IPS-11a (cell line): Measurements from ENCODE around the gene KRI1.

Experiments
- H3K4me3 ChIP-seq: one replicate; pipeline ENCODE4 v1.5.1; 2013; ENCODE audit warnings: low read depth, low read length, control low read depth

KRI1 gene

DNA sequence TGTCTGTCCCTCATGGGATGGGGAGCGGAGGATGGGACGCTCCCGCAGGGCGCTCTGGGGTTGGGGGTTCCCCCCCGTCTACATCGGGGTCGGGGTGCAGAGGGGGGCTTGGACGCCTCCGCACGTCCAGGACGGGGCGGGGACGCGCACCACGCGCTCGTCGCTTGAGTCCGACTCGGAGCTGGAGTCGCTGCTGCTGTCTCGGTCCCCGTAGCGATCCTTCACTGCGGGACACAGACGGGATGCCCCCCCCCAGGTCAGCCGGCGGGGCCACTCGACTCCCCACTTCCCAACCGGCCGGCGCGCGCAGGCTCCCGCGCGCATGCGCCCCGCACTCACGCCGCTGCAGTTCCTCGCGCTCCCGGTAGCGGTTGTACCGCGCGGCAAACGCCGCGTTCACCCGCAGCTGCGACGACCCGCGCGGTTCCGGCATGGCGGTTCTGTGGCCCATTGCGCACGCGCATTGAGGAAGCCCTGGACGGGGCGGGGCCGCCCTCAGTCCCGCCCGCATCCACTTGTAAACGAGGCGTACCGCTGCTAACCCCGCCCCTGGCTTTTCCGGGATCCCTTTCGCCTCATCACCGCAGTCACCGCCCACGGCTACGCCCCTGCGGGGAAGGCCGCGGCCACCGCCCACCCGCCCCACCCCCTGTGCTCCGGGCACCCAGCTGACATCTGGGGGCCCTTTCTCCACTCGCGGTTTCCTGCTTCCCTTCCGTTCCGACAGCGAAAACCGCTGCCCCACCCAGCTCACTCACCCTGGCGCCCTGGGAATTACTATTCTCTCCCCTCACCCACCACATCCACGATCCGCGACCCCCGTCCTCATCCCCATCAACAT is at the start of gene KRI1:
Gene KRI1 (minus strand): TSS at position 444 of the 841 bp plus-strand sequence. CDS start 11 bp downstream, at position 433.
- H3K4me3 ChIP-seq: peak within 1 kb of the TSS; percentile 77

DNA sequence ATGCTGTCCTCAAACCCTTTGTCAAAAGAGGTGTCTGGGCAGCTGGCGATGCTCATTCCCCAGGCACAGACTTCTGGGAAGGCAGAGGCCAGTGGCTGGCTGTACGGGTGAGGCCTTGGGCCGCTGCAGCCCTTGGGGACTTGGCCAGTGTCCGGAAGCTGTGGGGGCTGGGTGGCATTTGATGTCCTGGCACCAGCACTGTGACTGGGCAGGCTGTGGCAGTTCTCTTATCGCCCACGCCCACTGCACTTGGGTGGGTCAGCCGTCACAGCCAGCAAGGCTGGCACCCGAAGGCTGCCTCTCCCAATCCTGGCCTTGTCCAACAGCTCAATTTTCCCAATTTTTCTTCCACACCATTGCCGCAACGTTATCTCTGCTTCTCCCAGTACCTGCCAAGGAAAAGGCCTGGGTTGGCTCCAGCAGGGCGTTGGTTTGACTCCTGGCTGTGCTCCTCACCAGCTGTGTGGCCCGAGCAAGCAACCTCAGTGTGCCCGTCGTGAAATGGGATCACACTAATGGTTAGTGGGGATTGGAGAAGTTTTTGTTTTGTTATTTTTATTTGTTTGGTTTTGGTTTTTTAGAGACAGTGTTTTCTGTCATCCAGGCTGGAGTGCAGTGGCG is 46.8 kb upstream of the KRI1 start:
- H3K4me3 ChIP-seq: no peak overlapping the region

DNA sequence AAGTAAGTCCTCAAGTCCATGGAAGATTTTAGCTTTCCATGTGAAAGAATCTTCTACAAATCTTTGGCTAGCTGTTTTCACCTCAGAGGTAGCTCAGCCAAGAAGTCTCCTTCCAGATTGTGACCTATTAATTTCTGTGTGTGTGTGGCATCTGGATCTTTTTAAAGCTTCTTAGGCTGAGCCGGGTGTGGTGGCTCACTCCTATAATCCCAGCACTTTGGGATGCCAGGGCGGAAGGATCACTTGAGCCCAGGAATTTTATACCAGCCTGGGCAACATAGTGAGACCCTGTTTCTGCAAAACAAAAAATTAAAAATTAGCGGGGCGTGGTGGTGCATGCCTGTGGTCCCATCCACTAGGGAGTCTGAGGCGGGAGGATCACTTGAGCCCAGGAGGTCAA is 46.1 kb upstream of the KRI1 start:
- no peak overlapping the region for H3K4me3 ChIP-seq

DNA sequence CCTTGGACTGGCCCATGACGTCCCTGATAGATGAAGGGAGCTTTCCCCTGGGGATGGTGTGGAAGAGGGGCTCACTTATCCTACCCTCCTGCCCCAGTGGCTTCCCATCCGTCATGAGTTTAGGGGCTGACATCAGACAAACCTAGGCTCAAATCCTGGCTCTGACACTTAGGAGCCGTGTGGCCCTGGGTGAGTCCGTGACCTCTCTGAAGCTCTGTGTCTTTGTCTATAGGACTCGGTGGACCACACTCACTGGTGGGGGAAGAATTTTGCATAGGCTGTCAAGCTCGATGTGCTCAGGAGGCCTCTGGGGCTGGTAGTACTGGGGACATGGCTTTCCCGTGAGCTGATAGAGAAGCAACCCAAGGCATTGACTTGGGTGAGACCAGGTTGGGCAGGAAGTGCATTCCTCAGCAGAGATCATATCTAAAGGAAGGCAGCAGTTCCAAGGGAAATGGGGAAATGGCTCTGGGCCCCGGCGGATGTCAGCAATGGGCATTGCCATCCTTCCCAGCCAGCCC is 38.7 kb upstream of the KRI1 start:
- no peak overlapping the region for H3K4me3 ChIP-seq

DNA sequence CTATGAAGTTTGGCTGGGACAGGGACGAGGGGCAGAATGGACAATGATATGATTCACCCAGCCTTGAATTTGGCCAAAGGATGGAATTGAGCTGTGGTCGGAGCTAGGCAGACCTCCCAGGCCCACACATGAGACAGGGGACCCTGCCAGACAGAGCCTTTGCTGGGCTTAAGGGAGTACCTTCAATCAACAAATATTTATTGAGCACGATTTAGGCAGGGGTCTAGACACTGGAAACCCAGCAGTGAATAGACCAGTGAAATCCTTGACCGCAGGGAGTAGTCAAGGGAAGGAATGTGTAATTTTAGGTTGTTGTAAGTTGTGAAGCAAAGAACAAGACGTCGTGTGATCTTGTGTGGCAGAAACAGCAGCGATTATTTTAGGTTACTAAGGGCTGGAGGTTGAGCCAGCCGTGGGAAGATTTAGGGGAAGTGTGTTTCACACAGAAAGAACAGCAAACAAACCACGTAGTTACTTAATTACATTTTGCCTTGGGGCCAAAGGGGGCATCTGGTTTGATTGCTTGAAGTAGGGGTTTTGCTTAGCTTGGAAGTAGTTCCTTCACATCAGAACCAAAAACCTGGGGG is 38.2 kb upstream of the KRI1 start:
- no peak overlapping the region for H3K4me3 ChIP-seq

DNA sequence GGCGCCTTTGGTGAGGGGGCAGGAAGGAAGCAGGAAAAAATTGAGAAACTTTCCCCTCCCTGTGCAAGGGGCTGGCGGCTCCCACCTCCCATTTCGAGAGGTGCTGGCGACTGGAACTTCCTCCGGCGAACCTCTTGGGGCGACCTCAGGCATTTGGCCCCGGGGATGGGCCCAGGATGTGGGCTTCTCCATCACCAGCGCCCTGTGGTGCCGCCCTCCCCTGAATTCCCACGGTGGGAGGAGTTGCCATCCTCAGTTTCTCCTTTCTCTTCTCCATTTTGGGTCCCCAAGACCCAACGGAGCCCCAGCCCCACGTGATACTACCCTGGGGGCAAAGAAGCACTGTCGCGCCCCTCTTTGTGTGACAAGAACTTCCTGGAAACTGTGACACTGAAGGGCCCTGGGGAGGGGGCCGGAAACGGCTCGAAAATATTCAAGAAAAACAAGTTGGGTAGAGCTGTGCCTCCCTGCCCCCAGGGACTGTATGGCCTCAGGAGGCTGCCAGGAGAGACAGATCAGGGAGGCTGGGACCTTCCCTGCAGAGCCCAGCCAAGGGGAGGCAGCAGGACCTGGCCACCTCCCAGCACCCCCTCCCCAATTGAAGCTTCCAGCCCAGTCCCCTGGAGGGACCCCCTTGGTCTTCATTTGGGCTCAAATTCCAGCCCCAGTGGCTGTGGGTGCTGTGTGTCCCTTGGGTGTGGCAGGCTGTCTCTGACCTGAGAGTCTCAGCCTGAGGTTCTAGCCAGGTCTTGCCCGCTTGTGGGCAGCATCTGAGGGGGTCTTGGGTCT is 37.5 kb upstream of the KRI1 start:
- H3K4me3 ChIP-seq: peak overlapping the region; percentile 85

DNA sequence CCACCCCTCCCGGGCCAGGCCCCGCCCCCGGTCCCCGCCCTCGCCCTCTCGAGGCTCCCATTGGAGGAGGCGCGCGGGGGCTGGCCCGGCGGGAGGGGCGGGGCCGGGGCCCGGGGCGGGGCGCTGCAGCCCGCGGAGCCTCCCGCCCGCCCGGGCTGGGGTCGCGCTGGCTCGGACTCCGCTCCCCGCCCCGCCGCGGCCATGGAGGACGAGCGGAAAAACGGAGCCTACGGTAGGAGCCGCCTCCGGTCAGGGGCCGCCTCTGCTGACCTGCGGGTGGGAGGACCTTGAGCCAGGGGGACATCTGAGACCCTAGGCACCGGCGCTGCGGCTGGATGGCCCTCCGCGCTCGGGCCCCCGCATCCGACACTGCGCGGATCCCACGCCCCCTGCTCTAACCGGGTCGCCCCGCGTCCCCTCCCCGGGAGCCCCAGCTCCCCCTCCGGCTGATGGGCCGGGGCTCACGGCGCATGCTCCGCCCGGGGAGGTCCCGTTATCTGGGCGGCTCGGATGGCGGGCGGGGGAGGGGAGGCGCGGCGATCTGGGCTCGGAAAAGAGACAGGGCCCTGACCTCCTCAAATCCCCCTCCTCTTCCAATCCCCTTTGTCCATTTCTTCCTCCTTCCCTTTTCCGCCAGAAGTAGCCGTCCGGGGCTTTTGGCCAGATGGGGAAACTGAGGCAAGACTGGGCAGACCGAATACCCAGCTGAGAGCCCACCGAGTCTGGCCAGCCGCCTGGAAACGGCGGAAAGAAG is 36.7 kb upstream of the KRI1 start:
- peak overlapping the region; percentile 85 for H3K4me3 ChIP-seq

DNA sequence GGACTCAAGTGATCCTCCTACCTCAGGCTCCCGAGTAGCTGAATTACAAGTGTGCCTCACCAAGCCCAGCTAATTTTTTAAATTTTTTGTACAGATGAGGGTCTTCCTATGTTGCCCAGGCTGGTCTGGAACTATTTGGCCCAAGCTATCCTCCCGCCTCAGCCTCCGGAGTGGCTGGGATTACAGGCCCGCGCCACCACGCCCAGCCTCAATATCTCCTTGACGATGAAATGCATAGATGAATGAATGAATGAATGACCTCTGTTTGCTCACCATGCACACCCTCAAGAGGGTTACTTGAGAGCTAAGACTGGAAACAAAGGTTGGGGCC is 36.2 kb upstream of the KRI1 start:
- H3K4me3 ChIP-seq: no peak overlapping the region

DNA sequence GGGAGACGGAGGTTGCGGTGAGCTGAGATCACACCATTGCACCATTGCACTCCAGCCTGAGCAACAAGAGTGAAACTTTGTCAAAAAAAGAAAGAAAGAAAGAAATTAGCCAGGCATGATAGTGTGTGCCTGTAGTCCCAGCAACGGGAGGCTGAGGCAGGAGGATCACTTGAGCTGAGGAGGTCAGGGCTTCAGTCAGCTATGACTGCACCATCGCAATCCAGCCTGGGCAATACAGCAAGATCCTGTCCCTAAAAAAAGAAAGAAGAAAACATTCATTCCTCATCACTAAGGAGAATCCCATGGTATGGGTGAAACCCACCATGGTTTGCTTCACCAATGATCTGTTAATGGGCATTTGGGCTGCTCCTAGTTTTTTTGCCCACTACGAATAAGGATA is 34.3 kb upstream of the KRI1 start:
- H3K4me3 ChIP-seq: no peak overlapping the region

DNA sequence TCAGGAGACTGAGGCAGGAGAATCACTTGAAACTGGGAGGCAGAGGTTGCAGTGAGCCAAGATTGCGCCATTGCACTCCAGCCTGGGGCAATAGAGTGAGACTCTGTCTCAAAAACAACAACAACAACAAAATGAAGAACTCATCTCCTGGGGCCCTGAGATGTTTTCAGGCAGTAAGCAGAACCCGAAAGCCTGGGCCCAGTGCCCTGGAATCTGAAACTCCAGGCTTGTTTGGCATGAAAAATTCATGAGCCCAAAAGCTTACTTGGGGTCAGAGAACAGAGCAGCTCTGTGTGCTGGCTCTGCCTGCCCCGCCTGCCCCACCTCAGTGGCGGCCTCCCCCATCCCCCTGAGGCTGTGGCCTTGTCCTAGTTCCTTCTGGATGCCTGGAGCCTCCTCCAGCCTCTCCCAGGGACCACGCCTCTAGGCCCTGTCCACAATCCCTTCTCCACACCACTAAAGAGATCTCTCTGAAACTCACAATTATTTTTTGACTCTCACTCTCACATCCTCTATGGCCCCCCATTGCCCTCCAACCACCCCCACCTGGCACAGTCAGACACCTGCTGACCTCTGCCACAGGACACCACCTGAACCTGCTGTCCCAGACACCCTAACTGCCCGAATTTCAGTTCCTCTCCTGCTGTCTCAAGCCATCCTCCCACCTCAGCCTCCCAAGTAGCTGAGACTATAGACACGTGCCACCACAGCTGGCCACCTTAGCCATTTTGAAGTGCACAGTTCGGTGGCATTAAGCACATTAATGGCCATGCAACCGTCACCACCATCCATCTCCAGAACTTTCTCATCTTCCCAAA is 28.2 kb upstream of the KRI1 start:
- no peak overlapping the region for H3K4me3 ChIP-seq

DNA sequence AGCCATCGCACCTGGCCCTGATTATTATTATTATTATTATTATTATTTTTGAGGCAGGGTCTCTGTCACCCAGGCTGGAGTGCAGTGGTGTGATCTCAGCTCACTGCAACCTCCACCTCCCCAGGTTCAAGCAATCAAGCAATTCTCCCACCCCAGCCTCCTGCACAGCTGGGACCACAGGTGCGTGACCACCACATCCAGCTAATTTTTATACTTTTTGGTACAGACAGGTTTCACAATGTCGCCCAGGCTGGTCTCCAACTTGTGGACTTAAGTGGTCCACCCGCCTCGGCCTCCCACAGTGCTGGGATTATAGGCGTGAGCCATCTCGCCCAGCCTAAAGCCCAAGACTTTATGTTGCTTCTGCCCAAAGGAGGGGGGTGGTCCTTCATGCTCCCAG is 27.3 kb upstream of the KRI1 start:
- H3K4me3 ChIP-seq: no peak overlapping the region

DNA sequence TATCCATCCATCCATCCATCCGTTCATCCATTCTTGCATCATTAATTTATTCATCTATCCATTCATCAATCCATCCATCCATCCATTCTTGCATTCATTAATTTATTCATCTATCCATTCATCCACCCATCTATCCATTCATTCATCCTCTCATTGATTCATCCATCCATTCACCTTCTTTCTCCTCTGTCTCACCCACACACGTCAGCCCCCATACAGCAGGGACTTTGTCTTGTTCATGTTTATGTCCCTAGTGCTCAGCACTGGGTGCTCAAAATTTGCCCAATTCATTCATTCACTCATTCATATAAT is 22.0 kb upstream of the KRI1 start:
- H3K4me3 ChIP-seq: no peak overlapping the region

DNA sequence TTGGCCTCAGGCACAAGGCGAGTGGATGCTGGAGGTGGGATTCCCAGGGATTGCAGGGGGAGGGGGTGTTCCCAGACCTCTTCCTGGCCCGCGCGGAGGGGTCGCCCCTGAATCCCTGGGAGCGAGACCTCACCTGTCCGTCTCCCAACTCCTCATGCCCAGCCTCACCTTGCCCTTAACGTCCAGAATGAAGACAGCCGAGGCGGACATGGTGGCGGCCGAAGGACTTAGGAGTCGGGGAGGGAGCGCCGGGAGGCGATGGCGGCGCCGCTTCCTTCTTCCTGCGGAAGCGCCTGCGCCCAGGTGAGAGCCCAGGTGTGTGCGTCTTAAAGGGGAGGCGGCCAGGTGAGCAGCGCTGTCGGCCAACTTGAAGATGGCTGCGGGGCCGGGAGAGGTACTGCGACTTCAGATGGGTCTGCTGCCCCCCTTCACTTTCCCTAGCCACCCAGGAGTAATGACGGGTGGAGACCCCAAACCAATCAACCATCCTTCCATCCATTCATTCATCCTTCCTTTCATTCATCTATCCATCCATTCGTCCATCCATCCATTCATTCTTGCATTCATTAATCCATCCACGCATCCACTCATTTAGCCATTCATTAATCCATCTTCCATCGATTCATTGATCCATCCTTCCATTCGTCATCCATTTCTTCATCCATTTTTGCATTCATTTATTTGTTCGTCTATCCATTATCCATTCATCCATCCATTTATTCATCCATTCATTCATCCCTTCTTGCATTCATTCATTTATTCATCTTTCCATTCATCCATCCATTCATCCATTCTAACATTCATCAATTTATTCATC is 21.4 kb upstream of the KRI1 start, which contains the start of gene AP1M2:
Gene AP1M2 (minus strand): TSS at position 291 of the 817 bp plus-strand sequence. CDS start 81 bp downstream, at position 210.
- peak within 1 kb of the TSS; percentile 77 for H3K4me3 ChIP-seq

DNA sequence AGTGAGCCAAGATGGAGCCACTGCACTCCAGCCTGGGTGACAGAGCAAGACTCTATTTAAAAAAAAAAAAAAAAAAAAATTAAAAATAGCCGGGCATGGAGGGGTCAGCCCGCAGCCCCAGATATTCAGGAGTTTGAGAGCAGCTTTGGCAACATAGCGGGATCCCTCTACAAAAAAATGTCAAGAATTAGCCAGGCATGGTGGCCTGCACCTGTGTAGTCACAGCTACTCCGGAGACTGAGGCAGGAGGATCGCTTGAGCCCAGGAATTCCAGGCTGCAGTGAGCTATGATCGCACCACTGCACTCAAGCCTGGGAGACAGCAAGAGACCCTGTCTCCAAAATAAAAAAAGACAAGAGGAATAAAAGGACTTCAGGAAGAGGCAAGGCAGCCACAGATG is 20.6 kb upstream of the KRI1 start:
- peak overlapping the region; percentile 77 for H3K4me3 ChIP-seq

DNA sequence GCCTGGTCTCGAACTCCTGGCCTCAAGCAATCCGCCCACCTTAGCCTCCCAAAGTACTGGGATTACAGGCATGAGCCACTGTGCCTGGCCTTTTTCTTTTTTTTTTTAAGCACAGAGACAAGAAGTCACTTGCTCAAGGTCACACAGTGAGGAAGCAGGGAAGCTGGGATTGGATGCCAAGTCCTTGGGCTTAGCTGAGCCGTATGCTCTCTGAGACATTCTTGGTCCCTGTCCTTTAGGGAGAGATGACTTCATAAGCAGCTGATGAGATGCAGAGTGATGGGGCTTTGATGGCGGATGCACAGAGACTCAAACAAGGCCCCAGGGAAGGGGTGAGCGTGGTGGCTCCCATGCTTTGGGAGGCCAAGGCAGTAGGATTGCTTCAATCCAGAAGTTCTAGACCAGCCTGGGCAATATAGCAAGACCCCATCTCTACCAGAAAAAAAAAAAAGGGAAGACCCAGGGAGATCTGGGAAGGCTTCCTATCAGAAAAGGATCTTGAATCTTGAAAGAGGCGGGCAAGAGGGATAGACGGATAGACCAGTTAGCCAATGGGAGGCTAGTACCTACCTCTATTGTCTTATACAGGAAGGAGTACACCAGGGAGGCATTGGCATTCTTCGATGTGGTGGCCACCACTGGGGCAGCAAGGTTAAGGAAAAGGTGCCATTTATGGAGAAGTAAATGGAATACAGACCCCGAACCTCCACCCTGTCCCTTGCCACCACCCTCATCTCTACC is 17.4 kb upstream of the KRI1 start:
- H3K4me3 ChIP-seq: no peak overlapping the region

DNA sequence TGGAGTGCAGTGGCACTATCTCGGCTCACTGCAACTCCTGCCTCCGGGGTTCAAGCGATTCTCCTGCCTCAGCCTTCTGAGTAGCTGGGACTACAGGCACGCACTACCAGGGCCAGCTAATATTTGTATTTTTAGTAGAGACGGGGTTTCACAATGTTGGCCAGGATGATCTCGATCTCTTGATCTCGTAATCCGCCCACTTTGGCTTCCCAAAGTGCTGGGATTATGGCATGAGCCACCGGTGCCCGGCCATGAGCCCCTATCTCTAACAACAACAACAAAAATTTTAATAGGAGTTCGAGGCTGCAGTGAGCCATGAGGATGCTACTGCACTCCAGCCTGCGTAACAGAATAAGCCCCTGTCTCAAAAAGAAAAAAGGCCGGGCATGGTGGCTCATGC is 16.3 kb upstream of the KRI1 start:
- H3K4me3 ChIP-seq: no peak overlapping the region

DNA sequence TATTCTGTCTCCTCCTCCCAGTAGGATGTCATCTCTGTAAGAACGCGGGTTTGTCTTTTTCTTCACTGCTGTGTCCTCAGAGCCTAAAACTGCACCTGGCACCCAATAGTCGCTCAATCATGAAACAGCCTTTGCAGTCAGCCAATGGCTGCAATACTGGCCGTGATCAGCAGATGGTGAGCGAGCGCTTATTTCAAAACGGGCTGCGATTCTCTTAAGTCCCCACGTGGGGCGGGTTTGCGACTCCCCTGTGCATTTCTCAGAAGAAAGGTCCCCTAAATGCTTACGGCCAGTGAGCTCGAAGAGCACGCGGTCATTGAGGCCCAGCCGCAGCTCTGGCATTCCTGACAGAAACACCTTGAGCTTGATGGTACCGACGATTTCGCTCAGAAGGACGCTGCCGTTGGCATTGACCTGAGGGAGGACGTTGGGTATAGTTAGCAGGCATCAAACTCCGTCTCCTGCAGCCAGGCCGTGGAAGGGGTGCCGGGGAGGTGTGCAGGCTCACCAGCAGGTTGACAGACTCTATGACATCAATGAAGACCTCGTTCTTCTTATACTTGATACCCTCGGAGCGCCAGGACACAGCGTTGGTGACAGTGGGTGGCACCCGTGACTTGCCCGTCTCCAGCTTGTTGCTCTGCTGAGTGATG is 15.3 kb upstream of the KRI1 start:
- H3K4me3 ChIP-seq: no peak overlapping the region

DNA sequence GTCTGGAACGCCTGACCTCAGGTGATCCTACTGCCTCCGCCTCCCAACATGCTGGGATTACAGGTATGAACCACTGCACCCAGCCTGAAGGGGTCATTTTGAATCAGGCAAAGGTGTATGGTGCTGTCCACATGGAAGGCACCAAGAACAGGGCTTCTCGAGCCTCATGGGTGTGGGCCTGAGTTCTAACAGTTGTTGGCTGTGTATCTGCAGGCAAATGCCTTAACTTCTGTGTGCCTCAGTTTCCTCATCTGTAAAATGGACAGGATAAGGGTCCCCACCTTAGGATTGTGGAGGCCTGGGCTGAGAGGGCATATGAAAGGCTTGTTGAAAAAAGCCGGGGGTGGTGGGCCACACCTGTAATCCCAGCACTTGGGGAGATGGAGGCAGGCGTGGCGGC is 12.1 kb upstream of the KRI1 start:
- H3K4me3 ChIP-seq: no peak overlapping the region
